ENCODE results near the gene MED13L. TPM values are rescaled to one million over a fixed set of nuclear protein-coding genes. Genes with fewer than 3 reads are reported as not detected.
A peak's percentile ranks its signal among the peaks of the same experiment; 100 is the strongest.

MED13L gene
- total and polyA plus RNA-seq, 2 donors (not counting 1 experiment from before 2014, with no cell fraction given): 20.3 to 207 TPM

GRCh38 chr12:116153113-116153512, 124.4 kb downstream of the MED13L start:
- H3K27me3 ChIP-seq (replicated peaks in 1 of 4; ENCODE audit: control extremely low read depth in 1 of 4, control insufficient read depth in 3 of 4, insufficient read depth in 4 of 4, low read length in 3 of 4): no peaks in the 10 kb centered on the region
- ChIA-PET CTCF (interaction anchor here (0.7 kb wide), 1 partner anchor 488 kb away, joined by 5 read pairs; no protein-coding TSS in a partner anchor), POLR2A (no interaction called here)
- peaks cover 62% of the 10 kb centered on the region for H3K4me1 Mint-ChIP-seq
- H3K27ac Mint-ChIP-seq: no peak overlapping the region
- peaks cover 71% of the 10 kb centered on the region for H4K20me1 ChIP-seq (ENCODE audit: control insufficient read depth, insufficient read depth, low read length, poor library complexity, severe bottlenecking)
- TF ChIP-seq CTCF (IDR thresholded peaks at IDR 0.05): no peak
- no peak for TF ChIP-seq EZH2 (IDR thresholded peaks at IDR 0.05; ENCODE audit: borderline replicate concordance, insufficient read depth, low read depth, low read length, poor library complexity, severe bottlenecking)
- peaks cover 0 to 2% of the 10 kb centered on the region in 2 experiments for H3K36me3 ChIP-seq (replicated peaks in 1 of 2; ENCODE audit: control extremely low read depth in 1 of 2, control insufficient read depth in 1 of 2, extremely low read depth in 1 of 2, insufficient read depth in 2 of 2, low read length in 1 of 2)
- peak overlapping the region in 1 of 2 donors; percentile 7 for H3K27ac ChIP-seq (ENCODE audit: low read length in 2 of 2)
- no peak overlapping the region for H3K4me2 ChIP-seq (replicated peaks; ENCODE audit: low read depth, low read length, poor library complexity, severe bottlenecking)
- no peaks in the 10 kb centered on the region for H3K27me3 Mint-ChIP-seq
- H3K9ac ChIP-seq (ENCODE audit: low read length): no peak overlapping the region
- no peak overlapping the region for H2AFZ ChIP-seq (ENCODE audit: insufficient read depth, low read depth, low read length, poor library complexity, severe bottlenecking)
- H3K9me3 Mint-ChIP-seq (ENCODE audit: insufficient read depth): no peaks in the 10 kb centered on the region
- no peak for DNase-seq
- no peak for ATAC-seq (ENCODE audit: low read depth)
- H3K4me3 ChIP-seq (ENCODE audit: control extremely low read depth in 1 of 5, extremely low read depth in 1 of 5, insufficient read depth in 1 of 5, low read depth in 2 of 5, low read length in 4 of 5): no peak overlapping the region
- H3K4me3 Mint-ChIP-seq: no peak overlapping the region
- H3K79me2 ChIP-seq (ENCODE audit: control insufficient read depth, insufficient read depth, low read length): peaks cover 79% of the 10 kb centered on the region
- no peaks in the 10 kb centered on the region for H3K9me3 ChIP-seq (ENCODE audit: control extremely low read depth in 1 of 3, control insufficient read depth in 2 of 3, insufficient read depth in 1 of 3, low read length in 2 of 3)
- intact Hi-C loops (cut with micrococcal nuclease): loop anchor here (5.0 kb wide), 1 partner anchor 34 kb away; no protein-coding TSS in a partner anchor
- H3K4me1 ChIP-seq (ENCODE audit: control insufficient read depth in 2 of 2, insufficient read depth in 2 of 2, low read length in 2 of 2): peaks cover 18 to 19% of the 10 kb centered on the region in 2 donors

GRCh38 chr12:116152268-116152667, 125.2 kb downstream of the MED13L start:
- Histone ChIP-seq H3K79me2 (ENCODE audit: control insufficient read depth, insufficient read depth, low read length) (peaks cover 78% of the 10 kb centered on the region), H3K9ac (ENCODE audit: low read length) (no peak overlapping the region), H3K9me3 (ENCODE audit: control extremely low read depth in 1 of 3, control insufficient read depth in 2 of 3, insufficient read depth in 1 of 3, low read length in 2 of 3) (no peaks in the 10 kb centered on the region), H3K4me3 (ENCODE audit: control extremely low read depth in 1 of 5, extremely low read depth in 1 of 5, insufficient read depth in 1 of 5, low read depth in 2 of 5, low read length in 4 of 5) (no peak overlapping the region), H3K27ac (ENCODE audit: low read length in 2 of 2) (no peak overlapping the region), H3K4me2 (replicated peaks; ENCODE audit: low read depth, low read length, poor library complexity, severe bottlenecking) (no peak overlapping the region), H3K4me1 (ENCODE audit: control insufficient read depth in 2 of 2, insufficient read depth in 2 of 2, low read length in 2 of 2) (peaks cover 17 to 18% of the 10 kb centered on the region in 2 donors), H3K36me3 (replicated peaks in 1 of 2; ENCODE audit: control extremely low read depth in 1 of 2, control insufficient read depth in 1 of 2, extremely low read depth in 1 of 2, insufficient read depth in 2 of 2, low read length in 1 of 2) (no peaks in the 10 kb centered on the region), H4K20me1 (ENCODE audit: control insufficient read depth, insufficient read depth, low read length, poor library complexity, severe bottlenecking) (peaks cover 76% of the 10 kb centered on the region), H3K27me3 (replicated peaks in 1 of 4; ENCODE audit: control extremely low read depth in 1 of 4, control insufficient read depth in 3 of 4, insufficient read depth in 4 of 4, low read length in 3 of 4) (no peaks in the 10 kb centered on the region), H2AFZ (ENCODE audit: insufficient read depth, low read depth, low read length, poor library complexity, severe bottlenecking) (no peak overlapping the region)
- TF ChIP-seq CTCF (IDR thresholded peaks at IDR 0.05): no peak
- TF ChIP-seq EZH2 (IDR thresholded peaks at IDR 0.05; ENCODE audit: borderline replicate concordance, insufficient read depth, low read depth, low read length, poor library complexity, severe bottlenecking): no peak
- Mint-ChIP-seq H3K27me3 (no peaks in the 10 kb centered on the region), H3K9me3 (ENCODE audit: insufficient read depth) (no peaks in the 10 kb centered on the region), H3K4me1 (peaks cover 54% of the 10 kb centered on the region), H3K27ac (no peak overlapping the region), H3K4me3 (no peak overlapping the region)
- DNase-seq: peak; percentile 25
- no CpG with 5 or more reads among the region's 4 CpGs for WGBS (ENCODE audit: insufficient coverage)
- no peak for ATAC-seq (ENCODE audit: low read depth)
- intact Hi-C loops (cut with micrococcal nuclease): loop anchor here (5.0 kb wide), 1 partner anchor 35 kb away; no protein-coding TSS in a partner anchor
- CTCF ChIA-PET: no interaction called here
- POLR2A ChIA-PET: no interaction called here

All from B cell (primary cell).